Measurements from ENCODE around the gene PDPK1.

Gene PDPK1

GRCh38 chr16:2507052-2507659 is 30.7 kb upstream of the PDPK1 start:
- DNase-seq (ENCODE audit: low spot score), result no peak

DNA sequence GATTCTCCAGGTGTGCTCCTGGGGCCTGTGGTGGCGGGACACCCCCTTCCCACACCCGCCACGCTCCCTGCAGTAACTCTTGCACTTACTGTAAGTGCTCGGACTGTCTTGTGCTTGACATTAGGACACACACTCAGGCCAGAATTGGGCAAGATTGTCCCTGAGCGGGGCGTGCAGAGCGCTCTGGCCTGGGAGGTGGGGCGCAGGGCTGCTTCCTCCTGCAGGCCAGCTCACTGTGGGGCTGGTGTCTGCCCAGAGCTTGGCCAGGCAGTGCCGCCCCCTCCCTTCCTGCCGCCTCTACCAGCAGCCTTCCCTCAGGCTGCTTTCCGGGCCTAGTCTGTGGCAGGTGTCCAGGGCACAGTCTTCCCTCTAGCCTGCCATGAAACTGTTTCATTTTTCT is 30.2 kb upstream of the PDPK1 start:
- no peak for DNase-seq (ENCODE audit: low spot score)

DNA sequence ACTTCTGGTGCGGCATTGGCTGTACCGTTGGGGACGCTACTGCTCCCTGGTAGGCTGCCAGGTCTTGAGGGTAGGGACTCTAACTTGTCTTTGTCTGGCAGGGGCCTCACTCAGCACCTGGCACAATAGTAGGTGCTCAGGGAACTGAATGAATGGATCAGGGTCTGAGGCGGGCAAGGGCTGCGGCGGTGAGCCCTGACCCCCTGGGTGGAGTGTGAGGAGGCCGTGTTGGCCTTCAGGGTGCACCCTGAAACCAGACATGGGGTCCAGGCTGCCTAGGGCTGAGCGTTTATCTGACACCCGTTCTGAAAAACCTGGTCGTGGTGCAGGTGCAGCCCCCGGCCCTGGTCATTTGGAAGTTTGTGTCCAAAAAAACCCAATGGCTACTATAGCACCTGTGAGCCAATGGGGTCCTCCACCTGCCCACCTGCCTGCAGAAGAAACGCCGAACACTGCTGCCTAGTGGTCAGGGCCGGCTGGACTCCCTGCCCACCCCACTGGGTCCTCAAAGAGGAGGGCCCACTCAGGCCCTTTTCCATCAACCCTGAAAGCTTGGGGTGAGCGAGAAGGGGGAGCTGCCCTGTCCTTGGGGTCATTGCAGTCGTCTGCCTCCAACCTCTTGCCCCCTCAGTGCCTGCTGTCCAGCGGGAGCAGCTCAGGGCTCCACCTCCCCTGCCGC is 29.0 kb upstream of the PDPK1 start:
- no peak for DNase-seq (ENCODE audit: low spot score)

GRCh38 chr16:2511128-2511800 is 26.6 kb upstream of the PDPK1 start:
- DNase-seq (ENCODE audit: low spot score), result no peak

DNA sequence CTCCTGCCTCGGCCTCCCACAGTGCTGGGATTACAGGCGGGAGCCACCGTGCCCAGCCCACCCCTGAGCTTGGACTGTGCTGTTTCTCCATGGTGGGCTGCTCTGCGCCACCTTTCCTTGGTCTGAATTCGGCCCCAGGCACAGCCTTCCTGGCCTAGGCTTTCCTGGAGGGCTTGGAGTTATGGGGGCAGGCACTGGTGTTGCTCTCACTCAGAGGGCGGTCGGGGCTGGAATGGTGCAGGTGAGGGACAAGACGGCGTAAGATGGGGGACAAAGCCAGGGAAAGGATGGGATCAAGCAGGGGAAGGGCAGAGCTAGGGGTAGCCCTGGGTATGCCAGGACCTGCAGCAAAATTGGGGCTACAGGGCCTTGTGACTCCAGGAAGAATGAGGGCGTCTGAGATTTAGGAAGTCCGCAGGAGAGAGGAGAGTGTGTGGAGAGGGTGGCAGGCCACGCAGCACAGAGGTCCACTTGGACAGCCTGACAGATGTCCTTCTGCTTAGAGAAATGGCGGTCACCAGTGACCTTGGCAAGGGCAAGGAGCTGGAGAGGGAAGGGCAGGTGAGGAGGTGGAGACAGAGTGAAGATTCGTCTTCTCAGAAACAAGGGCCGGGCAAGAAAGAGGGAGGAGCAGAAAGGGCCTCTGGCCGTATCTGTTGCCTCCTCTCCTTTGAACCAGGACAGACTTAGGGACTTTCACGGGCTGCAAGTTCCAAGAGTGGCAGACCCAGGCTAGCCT is 25.7 kb upstream of the PDPK1 start:
- no peak for DNase-seq (ENCODE audit: low spot score)

- no peak for DNase-seq (ENCODE audit: low spot score)
Measured at GRCh38 chr16:2512735-2513404, 25.0 kb upstream of the PDPK1 start.

GRCh38 chr16:2513405-2514332 is 24.2 kb upstream of the PDPK1 start, which contains the start of gene ATP6V0C:
Gene ATP6V0C (plus strand): TSS chr16:2513952. CDS start chr16:2514104, 152 bp downstream.
- DNase-seq (ENCODE audit: low spot score), result peak; percentile 95

DNA sequence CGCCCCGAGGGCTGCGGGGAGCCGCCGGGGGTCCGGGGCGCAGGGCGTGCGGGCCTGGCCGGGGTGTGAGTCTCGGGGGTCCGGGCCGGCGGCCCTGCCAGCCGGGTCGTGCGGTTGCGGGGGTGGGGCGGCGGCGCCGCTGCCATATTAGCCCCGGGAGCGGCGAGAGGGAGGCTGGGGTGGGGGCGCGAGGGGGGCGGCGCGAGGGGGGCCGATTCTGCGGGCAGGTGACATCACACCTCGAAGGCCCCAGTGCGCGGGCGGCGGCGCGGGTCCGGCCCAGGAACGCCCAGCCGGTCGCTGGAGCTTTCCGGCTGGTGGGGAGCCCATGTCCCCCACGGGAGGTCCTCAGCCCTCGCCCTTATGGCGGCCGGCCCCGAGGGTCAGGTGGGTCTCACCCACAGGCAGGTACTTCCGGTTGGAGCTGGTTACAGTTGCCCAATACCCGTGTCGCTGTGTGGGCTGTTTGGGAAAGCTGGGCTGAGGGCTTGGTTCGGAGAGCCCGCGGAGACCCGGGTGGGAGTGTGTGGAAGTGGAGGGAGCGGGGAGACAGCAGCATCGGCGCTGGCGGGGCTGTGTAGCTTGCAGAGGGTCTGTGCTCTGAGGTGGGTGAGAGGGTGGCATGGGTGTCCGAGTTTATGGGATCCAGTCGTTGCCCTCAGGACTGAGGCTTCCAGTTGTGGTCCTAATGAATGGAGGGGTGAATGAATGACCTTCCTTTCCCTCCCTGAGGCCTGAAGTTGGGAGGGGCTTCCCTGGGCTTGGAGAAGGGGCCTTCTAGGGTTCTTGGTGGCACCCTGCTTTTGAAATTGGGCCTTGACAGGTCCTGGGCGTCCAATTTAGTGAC is 23.3 kb upstream of the PDPK1 start:
- DNase-seq (ENCODE audit: low spot score), result no peak

DNA sequence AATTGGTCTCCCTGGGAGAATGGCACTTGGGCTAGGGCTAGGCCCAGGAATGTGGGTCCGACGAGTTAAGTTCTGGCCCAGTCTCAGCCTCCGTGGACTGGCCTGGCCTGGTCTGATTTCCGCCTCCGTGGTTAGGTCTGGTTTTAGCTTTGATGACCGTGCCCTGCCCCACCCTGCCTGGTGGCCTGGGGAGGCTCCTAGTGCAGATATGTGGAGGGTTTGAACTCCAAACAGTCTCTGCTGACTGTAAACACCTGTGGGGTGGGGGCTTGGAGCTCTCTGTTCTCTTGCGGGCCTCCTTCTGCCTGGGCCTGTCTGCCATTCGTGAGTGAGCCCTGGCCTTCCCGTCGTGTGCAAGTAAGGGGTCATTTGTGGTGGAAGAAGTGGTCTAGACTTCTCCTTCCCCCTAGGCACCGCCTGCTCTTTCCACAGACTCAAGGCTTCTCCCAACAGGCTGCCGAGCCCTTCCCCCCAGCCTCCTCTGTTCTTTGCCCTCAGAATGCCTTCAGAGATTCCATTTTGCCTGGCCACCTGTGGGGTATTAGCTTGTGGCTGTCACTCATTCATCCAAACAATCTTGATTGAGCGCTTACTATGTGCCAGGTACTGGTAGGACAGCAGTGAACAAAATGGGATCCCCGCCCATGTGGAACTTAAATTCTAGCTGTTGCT is 22.5 kb upstream of the PDPK1 start:
- DNase-seq (ENCODE audit: low spot score), result no peak

DNA sequence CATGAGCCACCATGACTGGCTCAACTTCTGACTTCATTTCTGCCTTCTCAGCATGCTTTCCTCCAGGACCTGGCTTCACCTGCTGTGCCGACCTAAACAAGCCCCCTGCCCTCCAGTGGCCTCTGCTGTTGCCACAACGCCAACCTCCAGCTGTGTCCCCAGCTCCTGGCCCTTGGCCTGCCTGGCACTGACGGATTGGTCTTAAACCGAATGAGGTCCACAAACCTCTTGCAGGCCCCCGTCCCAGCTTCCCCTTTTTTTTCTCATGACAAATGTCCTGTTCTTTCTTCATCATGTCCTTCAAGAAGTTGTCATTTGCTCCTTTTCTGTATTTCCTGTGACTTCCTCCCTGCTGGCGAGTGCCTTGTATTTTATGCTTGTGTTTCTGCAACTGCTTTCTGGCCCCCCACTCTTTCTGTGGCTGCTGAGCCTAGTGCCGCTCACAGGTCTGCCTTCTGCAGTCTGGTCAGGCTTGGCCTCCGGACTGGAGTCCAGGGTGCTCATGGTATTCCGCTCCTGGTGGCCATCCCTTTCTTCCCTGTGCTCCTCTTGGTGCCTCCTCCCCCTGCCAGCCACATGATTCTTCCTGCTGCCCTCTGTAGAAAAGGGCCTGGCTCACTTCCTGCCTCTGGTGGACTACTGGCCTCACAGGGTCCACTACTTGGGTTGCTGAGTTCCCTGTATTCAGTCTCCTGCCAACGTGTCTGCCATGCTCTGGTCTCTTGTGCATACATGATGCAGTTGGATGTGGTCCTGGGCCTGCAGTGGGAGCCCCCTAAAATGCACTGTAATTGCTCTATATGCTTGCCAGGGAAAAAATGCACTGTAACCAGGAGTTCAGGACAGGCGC is 21.2 kb upstream of the PDPK1 start:
- DNase-seq (ENCODE audit: low spot score), result no peak

- no peak for DNase-seq (ENCODE audit: low spot score)
Measured at GRCh38 chr16:2517954-2518605, 19.7 kb upstream of the PDPK1 start.

GRCh38 chr16:2518823-2519710 is 18.8 kb upstream of the PDPK1 start:
- peak; percentile 15 for DNase-seq (ENCODE audit: low spot score)

DNA sequence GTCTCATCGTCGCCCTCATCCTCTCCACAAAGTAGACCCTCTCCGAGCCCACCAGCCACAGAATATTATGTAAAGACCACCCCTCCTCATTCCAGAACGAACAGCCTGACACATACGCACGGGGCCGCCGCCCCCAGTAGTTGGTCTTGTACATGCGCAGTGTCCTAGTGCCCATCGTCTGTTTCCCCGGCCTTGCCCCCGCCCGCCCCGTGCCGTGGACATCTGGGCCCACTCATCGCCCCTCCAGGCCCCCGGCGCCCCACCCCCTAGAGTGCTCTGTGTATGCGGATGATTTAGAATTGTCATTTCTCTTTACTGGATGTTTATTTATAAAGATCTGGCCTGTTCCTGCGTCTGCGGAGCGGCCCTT is 18.1 kb upstream of the PDPK1 start:
- DNase-seq (ENCODE audit: low spot score), result no peak

DNA sequence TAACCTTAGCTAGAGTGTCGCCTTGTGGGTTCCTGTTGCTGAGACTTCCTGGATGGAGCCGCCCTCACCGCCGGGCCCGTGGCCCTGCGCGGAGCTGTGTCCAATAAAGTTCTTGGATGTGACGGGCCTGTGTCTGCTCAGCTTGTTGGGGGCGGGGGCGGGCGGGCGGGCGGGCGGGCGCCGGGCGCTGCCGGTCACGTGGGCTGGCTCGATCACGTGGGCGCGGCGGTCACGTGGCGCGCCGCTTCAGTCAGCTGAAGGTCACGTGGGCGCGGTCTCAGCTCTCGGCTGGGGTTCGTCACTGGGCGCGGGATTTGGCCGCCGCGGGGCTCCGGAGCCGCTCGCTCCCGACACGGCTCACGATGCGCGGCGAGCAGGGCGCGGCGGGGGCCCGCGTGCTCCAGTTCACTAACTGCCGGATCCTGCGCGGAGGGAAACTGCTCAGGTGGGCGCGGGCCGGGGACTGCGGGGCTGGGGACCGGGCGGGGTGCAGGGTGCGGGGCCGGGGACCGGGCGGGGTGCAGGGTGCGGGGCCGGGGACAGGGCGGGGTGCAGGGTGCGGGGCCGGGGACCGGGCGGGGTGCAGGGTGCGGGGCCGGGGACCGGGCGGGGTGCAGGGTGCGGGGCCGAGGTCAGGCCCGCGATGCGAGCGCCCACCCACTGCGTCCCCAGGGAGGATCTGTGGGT is 17.6 kb upstream of the PDPK1 start, which contains the start of gene AMDHD2:
Gene AMDHD2 (plus strand): TSS at position 275 of the 687 bp plus-strand sequence. CDS start 88 bp downstream, at position 363.
- DNase-seq (ENCODE audit: low spot score), result peak; percentile 95

- DNase-seq (ENCODE audit: low spot score), result peak; percentile 57
Measured at GRCh38 chr16:2520784-2521531, 16.9 kb upstream of the PDPK1 start.

Data from D341Med (cell line).